Right hindlimb (tissue), 1 donor: ENCODE measurements around the gene AHCYL2.
"Not testable (repeated sequence)": the region's sequence is repeated elsewhere in the genome, so short reads cannot be mapped to it uniquely, and the experiment has no call there.

ENCODE experiments used
- DNase-seq: peaks from one replicate; pipeline ENCODE4 v3.0.0-alpha.2; 2018

Gene AHCYL2

DNA sequence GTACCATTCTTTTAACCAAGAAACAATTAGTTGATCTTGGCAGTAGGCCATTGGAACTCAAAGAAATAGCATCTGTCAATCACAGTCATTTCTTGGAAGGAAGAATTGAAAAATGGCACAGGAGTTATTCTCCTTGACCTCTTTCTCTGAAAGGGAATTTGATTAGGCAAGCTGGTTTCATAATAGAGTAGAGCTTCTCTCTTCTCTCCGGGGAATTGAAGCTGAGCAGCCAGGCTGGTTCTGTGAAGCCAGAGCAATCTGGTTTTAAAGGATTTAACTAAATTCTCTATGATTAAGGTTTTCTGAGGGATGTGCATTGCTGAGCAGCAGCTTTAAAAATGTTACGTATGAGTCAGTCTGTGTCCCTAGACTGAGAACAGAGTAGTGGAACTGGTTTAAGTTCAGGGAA is 70.2 kb downstream of the AHCYL2 start:
- no peak for DNase-seq

DNA sequence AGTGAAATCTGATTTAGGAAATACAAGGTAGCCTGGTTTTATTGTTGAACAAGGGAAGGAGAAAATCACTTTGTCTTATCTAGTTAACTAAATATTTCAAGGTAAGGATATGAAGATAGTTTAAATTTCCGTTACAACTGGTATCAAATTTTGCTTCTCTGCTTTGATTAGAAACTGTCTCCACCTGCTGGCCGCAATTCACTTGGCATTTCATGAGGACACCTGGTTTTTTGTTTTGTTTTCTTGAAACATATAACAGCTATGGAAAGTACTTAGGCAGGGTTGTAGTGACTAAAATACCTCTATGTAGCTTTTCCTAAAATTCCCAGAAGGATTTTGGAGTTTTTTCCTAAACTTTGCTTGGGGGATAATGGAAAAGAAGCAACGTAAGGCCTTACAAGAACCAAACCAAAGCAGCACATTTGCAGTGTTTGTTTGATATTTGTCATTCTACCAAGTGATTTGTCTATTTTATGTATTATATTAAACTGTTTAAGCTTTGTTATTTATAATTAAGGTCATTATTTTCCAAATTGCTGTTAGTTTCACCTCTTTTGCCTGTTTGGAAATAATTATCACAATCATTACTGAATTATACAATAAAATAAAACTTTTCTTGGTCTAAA is 73.6 kb downstream of the AHCYL2 start:
- DNase-seq, result peak; percentile 49

DNA sequence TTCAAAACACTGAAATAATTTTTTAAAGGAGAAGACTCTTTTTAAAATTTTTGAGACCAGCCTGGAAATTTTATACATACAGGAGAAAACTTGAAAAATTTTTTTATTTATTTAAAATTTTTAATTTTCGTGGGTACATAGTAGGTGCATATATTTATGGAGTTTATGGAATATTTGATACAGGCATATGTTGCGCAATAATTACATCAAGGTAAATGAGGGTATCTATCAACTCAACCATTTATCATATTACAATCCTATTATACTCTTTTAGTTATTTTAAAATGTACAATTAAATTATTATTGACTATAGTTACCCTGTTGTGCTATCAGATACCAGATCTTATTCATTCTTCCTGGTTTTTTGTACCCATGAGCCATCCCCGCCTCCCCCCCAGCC is 75.1 kb downstream of the AHCYL2 start:
- no peak for DNase-seq

DNA sequence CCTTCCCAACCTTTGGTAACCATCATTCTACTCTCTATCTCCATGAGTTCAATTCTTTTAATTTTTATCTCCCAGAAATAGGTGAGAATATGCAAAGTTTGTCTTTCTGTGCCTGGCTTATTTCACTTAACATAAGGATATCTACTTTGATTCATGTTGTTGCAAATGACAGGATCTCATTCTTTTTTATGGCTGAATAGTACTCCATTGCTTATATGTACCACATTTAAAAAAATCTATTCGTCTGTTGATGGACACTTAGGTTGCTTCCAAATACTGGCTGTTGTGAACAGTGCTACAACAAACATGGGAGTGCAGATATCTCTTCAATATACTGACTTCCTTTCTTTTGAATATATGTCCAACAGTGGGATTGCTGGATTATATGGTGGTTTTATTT is 75.5 kb downstream of the AHCYL2 start:
- not testable (repeated sequence) for DNase-seq

DNA sequence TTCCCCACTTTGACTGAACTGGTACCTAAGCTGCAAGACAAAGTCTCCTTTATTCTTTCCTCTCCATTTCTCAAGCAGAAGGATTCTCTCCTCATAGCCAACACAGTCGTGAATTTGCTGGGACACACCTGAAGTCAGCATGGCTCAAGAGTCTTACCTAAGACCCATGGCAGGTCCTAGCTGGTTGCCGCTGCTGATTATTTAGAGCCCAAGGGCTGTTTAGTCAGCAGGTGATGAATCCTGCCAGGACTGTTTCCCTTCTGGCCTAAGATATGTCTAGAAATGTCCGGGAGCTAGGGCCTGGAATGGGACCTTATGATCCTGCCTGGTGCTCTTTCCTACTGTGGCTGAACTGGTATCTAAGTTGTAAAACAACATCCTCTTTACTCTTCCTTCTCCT is 82.8 kb downstream of the AHCYL2 start:
- DNase-seq, result no peak

DNA sequence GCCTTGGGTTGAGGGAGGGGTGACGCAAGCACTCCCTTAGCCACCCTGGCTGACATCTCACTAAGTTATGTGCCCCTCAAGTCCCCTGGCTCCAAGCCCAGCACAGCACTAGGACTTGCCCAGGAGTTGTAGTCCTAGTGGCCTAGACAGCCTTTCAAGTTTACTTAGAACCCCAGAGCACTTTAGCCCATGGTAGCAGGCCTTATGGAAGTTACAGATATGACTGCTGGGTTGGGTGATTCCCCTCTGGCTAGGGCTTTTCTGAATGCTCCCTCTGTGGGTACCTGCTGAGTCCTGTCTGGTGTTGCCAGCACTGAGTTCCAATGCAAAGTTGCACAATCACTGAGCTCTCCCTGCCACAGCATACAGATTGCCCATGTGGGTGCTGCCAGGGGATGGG is 83.2 kb downstream of the AHCYL2 start:
- DNase-seq, result no peak

DNA sequence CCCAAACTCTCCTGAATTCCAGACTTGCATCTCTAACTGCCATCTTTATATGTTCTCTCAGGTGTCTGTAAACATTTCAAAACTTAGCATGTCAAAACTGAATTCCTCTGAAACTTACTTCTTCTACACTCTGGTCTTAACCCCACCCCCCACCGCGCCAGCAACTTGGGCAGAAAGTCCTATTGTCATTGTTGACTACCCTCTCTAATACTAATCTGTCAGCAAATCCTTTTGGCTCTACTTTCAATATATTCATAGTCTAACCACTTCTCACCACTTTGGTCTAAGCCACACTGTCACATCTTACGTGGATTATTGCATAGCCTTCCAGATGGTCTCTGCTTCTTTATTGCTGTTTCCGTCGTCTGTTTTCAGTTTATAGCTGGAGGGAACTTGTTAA is 86.6 kb downstream of the AHCYL2 start:
- no peak for DNase-seq

DNA sequence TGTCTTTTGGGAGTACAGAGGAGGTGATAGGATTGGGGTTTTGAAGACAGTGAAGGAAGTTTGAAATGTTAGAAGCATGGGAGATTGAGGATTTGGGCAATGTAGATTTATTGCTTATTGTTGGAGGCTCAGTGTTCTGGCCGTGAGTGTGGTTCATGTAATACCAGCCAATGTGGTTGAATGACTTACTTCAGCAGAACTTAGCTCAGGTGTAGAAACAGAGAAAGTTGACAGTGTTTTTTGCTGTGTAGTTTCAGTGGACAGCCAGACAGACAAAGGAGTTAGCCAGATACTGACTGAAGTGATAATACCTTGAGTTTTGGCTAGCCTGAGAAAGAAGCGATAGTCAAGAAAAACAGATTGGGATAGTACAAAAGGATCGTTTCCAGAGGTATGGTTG is 88.5 kb downstream of the AHCYL2 start:
- no peak for DNase-seq

DNA sequence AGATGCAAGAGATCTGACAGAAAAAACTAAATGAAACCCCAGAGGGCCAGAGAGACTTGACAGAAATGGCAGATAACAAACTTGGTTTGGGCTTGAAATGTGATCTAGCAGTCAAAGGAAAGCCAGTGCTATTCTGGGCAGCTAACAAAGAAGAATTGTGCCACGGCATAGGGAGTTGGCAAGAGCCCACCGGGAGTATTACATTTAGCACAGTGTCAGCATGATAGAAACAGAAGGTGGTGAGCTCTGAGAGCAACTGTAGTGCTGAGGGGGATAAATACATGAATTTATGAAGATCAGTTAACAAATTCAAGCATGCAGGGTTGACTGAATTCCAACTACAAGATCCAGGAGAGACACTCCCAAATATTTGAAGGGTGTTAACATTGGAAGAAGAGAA is 91.1 kb downstream of the AHCYL2 start:
- DNase-seq, result peak; percentile 72

DNA sequence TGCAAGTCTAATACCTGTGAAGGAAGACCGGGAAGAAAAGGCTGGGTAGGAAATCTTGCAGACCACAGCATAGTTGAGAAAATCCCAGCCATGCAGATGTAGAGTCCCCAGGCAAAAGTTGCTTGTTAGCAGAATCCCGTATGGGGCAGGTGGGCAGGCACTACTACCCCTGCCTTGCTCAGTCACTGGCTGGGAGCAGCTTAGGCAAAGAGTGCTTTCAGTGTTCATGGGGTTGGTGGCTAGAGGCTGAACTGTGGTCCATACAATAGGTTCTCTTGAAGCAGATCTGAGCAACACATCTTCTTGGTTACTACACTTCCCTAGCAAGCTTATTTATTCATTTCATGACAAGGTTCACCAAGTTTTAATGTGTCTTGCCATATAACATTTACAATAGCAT is 92.6 kb downstream of the AHCYL2 start:
- no peak for DNase-seq

DNA sequence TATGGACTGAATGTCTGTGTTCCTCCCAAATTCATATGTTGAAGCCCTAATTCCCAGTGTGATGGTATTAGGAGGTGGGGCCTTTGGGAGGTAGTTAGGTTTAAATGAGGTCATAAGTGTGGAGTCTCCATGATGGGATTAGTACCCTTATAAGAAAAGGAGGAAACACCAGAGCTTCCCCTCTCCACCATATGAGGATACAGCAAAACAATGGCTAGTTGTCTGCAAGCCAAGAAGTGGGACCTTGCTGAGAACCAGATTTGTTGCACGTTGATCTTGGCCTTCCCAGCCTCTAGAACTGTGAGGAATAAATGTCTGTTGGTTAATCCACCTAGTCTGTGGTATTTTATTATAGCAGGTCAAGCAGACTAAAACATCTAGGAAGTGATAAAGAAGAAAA is 102.2 kb downstream of the AHCYL2 start:
- no peak for DNase-seq

DNA sequence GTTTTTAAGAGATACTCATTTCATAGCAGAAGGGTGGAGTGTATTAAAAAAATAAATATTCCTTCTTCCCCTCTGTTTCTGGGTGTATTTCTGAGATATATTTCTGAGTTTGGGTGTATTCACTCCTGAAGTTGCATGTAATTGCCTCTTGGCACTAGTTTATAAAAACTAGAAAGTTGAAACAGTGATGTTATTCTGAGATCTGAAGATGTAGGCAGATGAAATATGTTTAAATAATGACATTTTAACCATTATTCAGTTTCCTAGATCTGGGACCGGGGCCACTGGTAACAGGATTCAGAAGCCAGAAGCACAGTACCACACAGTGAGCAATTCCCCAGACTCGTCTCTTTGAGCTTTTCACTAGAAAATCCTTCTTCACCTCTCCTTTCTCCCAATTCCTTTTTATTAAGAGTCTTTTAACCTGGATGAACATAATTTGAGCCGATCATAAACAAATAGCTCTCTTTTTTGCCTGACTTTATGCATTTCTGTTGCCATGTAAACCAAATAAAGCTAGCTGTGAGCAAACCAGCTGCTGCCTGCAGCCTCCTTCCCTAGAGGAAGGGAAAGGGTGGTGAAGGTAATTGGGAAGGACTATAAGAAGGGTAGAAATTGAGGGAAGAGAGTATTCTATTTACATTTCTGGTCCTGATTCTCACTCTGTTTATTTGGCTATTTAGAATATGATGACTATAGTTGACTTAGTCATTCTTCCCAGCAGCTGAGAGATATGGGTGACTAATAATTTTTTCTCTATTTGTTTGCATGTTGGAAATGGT is 107.6 kb downstream of the AHCYL2 start:
- DNase-seq, result no peak

DNA sequence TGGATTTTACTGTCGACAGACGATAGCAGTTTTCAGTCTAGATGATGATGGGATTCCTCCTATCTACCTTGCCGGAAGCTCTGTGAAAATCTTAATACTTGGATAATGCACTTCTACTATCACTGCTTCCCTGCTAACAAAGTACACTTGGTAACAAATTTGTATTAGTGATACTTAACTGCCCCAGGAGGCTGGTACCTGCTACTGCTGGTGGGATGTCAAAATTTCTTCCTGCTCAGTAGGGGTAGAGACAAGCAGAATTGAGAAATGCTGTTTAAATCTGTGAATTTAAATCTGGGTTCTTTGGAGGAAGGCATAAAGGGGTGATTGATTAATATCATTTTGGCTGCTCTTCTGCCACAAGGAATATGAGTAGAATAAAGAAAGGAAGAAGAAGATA is 109.6 kb downstream of the AHCYL2 start:
- no peak for DNase-seq

DNA sequence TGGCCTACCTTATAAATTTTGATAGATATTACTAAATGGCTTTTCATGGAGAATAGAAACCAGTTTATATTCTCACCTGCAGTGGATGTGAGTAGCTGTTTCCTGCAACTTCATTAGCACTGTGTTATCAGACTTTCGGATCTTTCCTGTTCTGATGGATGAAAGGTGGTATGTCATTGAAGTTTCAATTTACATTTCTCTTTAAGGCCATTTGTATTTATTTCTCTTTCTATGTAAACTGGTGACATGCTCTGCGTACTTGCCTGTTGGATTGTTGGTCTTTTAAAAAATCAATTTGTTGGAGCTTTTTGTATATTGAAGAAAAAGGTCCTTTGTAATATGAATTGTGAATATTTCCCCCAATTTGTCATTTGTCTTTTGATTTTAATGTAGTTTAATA is 113.6 kb downstream of the AHCYL2 start:
- no peak for DNase-seq

DNA sequence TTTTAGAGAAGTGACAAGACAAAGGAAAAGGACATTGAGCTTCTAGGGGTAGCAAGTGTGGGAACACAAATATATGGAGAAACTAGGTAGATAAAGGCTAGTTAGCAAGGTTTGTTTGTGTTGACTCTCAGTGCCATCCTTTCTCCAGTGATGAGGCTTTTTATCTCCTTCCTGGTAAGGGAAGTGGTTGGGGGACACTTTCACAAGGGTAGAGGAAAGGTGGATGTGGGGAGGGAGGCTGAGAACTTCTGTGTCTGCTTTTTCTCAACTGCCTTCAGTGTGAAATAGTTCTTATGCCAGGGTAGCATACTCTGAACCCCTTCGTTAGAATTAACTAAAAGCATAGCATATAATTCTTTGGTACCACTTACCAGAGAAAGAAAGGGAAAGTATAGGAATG is 116.4 kb downstream of the AHCYL2 start:
- no peak for DNase-seq

DNA sequence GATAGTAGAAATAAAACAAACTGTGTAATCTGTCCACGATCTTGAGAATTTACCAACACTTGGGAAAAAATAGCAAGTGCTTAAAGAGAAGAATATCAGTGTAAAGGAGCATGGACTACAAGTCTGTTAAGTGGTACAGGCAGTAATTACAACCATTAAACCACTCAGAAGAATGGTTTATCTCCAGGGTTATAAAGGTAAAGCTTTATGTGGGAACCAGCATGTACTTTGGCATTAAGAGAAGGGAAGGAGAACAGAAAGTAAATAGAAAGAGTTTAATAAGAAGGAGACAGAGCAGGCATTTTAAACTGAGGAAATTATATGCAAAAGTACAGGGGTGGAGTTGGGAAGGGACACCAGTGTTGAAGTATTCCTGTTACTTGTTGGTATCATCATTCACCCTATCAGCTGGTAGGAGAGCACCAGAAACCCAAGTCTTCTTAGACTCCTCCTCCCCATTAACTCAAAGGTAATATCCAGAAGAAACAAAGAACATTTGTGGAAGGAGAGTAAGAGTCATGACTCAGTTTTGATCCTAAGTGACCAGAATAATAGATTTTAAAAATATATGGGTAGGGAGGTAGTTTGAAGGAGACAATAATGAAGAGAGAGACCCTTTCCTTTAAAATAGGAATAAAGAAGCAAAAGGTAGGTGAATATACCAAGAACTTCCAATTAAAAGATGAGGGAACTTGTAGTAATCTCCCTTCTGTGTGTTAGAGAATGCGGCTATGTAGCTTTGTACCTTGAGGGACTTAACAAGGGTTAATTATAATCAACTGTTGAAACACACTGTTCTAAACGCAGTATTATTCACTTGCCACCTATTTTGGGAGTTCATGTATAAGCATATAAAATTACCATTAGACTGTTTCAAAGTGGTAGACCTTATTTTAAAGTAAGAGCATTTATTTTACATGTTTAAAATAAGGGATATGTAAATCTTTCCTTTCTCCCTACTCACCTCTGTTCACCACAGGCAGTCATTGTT is 117.3 kb downstream of the AHCYL2 start:
- no peak for DNase-seq

DNA sequence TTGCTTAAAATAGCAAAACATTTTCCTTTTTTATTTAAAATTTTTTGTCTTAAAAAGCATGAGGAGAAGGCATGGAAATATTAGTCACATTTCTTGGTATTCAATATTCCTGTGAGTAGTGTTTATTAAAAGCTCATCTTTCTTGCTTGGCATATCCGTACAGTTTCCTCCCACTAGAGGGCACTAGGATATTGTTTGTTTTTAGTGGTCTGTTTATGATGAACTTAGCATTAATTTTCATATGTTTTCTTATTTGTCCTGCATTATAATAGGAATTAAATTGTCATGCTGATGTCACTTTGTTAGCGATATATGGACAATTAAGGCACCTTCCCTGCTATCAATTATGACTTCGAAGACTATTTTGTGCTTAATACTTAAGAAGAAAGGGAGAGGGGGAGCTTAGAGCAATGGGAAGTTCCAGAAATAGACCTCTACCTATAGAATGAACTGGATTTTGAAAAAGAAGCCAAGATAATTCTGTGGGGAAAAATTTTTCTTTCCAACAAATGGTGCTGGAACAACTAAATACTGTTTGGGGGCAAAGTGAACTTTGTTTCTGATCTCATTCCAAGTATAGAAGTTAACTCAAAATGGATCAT is 118.4 kb downstream of the AHCYL2 start:
- DNase-seq, result no peak

DNA sequence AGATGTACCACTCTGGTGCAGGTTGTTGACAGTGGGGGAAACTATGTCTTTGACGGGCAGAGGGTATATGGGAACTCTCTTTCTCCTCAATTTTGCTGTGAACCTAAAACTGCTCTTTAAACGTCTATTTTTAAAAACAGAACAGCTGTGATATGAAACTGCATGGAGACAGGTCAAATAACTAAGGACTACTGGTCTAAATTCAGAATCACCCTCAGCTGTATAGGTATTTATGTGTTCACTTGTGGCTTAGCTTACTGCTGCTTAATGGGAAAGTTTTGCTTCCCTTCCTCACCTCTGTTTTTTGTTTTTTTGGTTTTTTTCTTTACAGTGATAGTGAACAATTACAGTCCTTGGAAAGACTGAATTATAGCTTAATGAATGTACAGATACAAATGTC is 122.5 kb downstream of the AHCYL2 start:
- no peak for DNase-seq

DNA sequence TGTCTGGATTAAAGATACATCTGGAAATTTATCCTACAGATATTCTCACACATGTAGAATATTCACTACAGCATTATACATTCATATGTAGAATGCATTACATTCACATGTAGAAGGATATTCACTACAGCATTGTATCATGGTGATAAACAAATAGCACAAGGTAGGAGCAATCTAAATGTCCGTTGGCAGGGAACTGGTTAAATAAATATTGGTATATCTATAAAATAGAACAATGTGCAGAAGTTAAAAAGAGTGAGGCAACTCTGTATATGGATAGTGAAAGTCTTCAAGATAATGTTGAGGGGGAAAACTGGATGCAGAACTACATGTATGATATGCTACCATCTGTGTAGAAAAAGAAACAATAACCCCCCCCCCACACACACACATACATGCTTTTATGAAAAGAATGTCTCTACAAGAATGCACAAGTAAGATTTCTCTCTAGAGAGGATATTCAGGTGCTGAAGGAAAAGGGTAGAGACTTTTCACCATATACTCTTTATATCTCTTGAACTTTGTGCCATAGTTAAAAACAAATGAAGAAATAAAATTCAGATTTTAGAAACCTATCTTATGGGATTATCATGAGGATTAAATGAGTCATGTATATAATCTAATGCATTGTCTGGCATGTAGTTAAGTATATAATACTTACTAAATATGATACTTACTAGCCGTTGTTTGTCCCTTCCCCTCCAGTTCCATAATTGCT is 123.4 kb downstream of the AHCYL2 start:
- no peak for DNase-seq

DNA sequence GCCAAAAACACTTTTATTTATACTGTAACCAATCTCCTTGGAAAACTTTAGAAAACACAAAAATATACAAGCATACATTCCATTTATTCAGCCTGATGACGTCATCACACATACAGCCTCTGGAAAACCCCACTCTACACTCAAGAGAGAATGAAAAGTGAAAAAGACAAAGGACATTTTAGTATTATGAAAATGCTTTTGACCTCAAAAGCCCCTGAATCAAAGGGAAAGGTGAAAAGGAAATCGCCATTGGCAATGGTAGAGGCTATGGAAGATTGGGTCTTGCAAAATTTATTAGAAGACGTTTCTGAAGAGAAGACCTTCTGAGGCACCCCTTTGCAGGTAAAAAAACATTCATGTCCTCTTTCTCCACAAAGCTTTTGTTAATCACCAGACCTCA is 126.5 kb downstream of the AHCYL2 start:
- DNase-seq, result no peak

DNA sequence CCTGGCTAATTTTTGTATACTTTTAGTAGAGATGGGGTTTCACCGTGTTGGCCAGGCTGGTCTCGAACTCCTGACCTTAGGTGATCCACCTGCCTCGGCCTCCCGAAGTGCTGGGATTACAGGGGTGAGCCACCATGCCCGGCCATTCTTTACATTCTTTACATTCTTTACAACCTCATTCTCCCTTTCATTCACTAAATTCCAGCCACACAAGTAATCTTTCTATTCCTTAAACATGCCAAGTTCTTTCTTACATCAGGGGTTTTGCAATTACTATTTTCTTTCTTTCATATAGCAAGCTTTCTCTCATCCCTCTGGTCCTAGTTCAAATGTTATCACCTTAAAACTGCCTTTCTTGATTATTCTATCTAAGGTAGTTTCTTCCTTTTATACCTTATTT is 128.3 kb downstream of the AHCYL2 start:
- not testable (repeated sequence) for DNase-seq

DNA sequence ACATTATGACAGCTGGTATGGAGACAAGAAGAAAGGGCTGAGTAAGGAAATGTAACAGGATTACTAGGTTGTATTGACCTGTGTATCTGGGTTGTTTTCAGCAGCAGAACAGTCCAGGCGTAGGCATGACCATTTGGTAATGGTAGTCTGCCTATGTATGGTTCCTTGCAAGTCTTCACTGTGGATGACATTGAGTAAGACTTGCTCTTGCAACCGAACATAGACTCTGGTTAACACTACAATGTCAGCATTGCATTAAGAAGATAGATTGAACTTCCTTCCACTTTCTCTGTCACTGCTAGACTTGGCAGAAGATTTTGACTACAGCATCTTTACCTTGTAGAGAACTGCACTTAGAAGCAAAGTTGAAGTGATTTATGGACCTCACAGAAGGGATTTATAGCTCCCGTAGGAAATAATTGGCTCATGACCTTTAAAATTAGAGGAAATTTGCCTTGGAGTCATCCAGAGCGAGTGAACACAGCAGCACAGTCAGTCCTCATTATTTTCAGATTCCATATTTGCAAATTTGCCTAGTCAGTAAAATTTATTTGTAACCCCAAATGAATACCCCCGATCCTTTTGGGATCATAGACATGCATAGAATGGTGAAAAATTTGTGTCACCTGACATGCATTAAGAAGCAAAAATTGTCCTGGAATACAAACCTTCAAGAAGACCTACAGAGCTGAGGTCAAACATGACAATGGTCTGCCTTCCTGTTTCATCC is 129.8 kb downstream of the AHCYL2 start:
- no peak for DNase-seq
